ENCODE data around the gene ASCC3. TPM values are rescaled to one million over a fixed set of nuclear protein-coding genes. Genes with fewer than 3 reads are reported as not detected.

Gene ASCC3
- total and polyA plus RNA-seq, 2 of the 4 experiments (the other 2 are of a cell fraction): 25.8 to 104 TPM

- Histone ChIP-seq H3K23ac (ENCODE audit: low read depth, low read length) (no peak overlapping the region), H3K9ac (ENCODE audit: low read depth, low read length) (no peak overlapping the region), H2AFZ (replicated peaks; ENCODE audit: low read length, poor library complexity) (no peak overlapping the region), H3K4me2 (ENCODE audit: low read depth, low read length) (no peak overlapping the region; the same call in 1 of the 2 replicates), H4K8ac (ENCODE audit: low read depth in 2 of 2, low read length in 2 of 2) (no peak overlapping the region; a peak in 1 of 4 replicates), H3K56ac (ENCODE audit: extremely low read depth, insufficient read depth, low read length) (no peak overlapping the region), H2BK15ac (ENCODE audit: low read depth, low read length) (no peak overlapping the region), H3K36me3 (ENCODE audit: control insufficient read depth, insufficient read depth, low read length) (peaks cover 8% of the 10 kb centered on the region), H2BK120ac (ENCODE audit: low read depth, low read length) (no peak overlapping the region), H2AK5ac (ENCODE audit: low read depth, low read length) (no peak overlapping the region), H4K91ac (ENCODE audit: insufficient read depth, low read depth, low read length) (no peak overlapping the region), H3K27me3 (ENCODE audit: control insufficient read depth, insufficient read depth, low read length) (no peaks in the 10 kb centered on the region), H4K5ac (ENCODE audit: low read depth, low read length) (no peak overlapping the region), H3K9me1 (ENCODE audit: insufficient read depth, low read length) (peaks cover 3% of the 10 kb centered on the region; the same call in 1 of the 2 replicates), H3K14ac (replicated peaks; ENCODE audit: low read depth, low read length) (peak overlapping the region; percentile 45; the same call in 1 of the 2 replicates), H3K4me3 (ENCODE audit: insufficient read depth, low read depth, low read length) (no peak overlapping the region), H2BK5ac (ENCODE audit: low read depth, low read length, poor library complexity, severe bottlenecking) (no peak overlapping the region), H4K20me1 (ENCODE audit: insufficient read depth, low read length) (no peaks in the 10 kb centered on the region), H3K27ac (ENCODE audit: insufficient read depth, low read length) (no peak overlapping the region), H3K79me1 (ENCODE audit: low read depth in 1 of 2, low read length in 2 of 2) (peaks cover 4 to 17% of the 10 kb centered on the region in 2 experiments; a peak in 3 of 4 replicates), H3K4me1 (ENCODE audit: control insufficient read depth, insufficient read depth, low read length) (peaks cover 5% of the 10 kb centered on the region; the same call in 1 of the 2 replicates), H3K9me3 (ENCODE audit: control insufficient read depth, insufficient read depth, low read length) (no peaks in the 10 kb centered on the region), H2AK9ac (replicated peaks; ENCODE audit: low read depth, low read length, poor library complexity) (no peak overlapping the region), H2BK20ac (ENCODE audit: low read depth, low read length) (no peak overlapping the region), H3K18ac (ENCODE audit: low read depth, low read length) (no peak overlapping the region), H3K4ac (ENCODE audit: low read depth, low read length) (no peak overlapping the region)
- in situ Hi-C loops (cut with MboI; ENCODE audit: low sequenced_read_pairs) (no loop called here), intact Hi-C loops (cut with micrococcal nuclease) (no loop called here), dilution Hi-C loops (cut with HindIII; ENCODE audit: low sequenced_read_pairs, unreplicated experiment) (no loop called here)
- TF ChIP-seq CEBPB (IDR thresholded peaks at IDR 0.05; ENCODE audit: low read depth, low read length) (peak; percentile 63; the same call in 1 of the 2 replicates), CTCF (conservative IDR thresholded peaks at IDR 0.05; ENCODE audit: low read depth, low read length) (no peak)
- ATAC-seq (ENCODE audit: low read depth): no peak
- CTCF ChIA-PET: no interaction called here
- POLR2A ChIA-PET (ENCODE audit: unreplicated experiment): no interaction called here
- no peak for DNase-seq
- BruUV-seq (replicated peaks): no TSS peak
- WGBS, 2 experiments (ENCODE audit: extremely low coverage in 2 of 2, insufficient read length in 1 of 2): no CpG with 5 or more reads among the region's 4 CpGs
These were observed 262.8 kb downstream of the ASCC3 start for GRCh38 chr6:100618351-100618671.
